HG02981 (cell line): Measurements from ENCODE around the gene NKD2.
"Not testable (repeated sequence)": the region's sequence is repeated elsewhere in the genome, so short reads cannot be mapped to it uniquely, and the experiment has no call there.

Experiments used
- ATAC-seq: cut with Tn5 transposase; IDR thresholded peaks from one replicate; pipeline ENCODE4 v1.9.1; 2021; ENCODE audit warnings: mild to moderate bottlenecking, moderate library complexity; ENCODE audit not compliant: unreplicated experiment

Gene NKD2, protein sequence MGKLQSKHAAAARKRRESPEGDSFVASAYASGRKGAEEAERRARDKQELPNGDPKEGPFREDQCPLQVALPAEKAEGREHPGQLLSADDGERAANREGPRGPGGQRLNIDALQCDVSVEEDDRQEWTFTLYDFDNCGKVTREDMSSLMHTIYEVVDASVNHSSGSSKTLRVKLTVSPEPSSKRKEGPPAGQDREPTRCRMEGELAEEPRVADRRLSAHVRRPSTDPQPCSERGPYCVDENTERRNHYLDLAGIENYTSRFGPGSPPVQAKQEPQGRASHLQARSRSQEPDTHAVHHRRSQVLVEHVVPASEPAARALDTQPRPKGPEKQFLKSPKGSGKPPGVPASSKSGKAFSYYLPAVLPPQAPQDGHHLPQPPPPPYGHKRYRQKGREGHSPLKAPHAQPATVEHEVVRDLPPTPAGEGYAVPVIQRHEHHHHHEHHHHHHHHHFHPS

DNA sequence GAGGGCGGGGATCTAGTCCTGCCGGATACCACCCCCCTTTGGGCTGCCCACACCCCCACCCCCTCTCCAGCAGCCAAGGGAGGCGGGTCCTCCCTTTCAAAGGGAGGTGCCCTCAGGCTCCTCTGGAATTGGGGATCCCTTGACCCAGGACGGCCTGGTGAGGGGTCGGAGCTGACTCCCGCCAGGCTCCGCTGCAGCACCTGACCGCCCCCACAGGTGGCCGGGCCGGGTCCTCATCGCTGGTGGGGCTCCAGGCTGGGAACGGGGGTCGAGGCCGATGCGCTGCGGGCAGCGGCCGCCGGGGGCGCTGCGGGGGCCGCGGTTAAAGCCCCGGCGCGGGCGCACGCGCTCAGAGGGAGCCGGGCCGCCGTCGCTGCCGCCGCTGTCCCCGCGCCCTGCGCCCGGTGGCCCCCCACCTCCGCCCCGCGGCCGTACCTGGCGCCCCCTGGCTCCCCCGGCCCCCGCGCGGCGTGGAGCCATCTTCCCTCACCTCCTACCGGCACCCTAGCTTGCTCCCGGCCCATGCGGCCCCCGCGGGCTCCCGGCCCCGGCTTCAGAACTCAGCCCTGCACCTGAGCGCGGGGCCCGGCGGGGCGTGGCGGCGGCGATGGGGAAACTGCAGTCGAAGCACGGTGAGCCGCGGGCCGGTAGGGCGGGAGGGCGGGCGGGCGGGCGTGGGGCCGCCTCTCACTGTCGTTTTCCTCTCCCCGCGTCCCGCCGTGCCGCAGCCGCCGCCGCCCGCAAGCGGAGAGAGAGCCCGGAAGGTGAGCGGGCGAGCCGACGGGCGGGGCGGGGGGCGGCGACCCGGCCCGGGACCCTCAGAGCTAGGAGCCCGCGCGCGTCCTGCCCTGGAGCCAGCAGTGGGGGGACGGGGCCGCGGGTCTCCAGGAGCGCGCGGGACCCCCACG, at the start of gene NKD2:
NKD2 (plus strand) TSS at position 352 of the 908 bp plus-strand sequence; CDS start at position 608, 256 bp downstream.
- ATAC-seq = no peak

DNA sequence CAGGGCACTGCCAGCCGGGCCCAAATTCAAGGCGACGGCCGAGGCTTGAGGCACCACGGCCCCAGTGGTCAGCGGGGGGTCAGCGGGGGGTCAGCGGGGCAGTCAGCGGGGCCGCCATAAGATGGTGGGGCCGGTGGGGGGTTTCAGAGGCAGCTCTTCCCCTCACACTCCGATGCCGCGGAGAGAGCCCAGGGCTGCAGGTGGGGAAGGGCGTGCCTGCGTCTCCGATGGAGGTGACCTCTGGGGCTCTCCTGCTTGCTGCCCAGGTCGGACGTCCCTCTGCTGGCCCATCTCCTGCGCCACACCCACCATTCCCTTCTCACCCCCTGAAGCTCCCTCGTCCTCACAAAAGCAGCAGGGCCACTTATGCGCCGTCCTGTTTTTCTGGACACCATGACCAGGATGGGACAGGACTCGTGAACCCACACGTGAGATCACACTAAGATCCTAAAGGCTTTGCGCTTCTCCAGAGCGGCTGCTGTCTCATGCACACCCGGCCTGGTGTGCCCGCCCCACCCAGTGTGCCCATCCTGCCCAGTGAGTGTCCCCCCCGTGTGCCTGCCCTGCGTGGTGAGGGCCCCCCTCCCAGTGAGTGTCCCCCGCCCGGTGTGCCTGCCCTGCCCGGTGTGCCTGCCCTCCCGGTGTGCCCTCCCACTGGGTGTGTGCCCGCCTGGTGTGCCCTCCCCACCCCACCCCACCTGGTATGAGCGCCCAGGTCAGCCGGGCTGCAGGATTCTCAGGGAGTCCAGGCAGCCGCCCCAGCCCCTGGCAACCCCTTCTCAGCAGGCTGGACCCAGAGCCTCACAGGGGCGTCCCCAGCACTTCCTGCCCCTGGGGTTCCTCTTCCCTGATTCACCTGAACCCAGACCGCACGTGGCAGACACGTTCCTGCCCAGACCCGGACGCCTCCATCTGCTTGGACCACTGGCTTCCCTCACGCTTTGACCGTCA, 48.7 kb upstream of the NKD2 start:
- no peak for ATAC-seq

DNA sequence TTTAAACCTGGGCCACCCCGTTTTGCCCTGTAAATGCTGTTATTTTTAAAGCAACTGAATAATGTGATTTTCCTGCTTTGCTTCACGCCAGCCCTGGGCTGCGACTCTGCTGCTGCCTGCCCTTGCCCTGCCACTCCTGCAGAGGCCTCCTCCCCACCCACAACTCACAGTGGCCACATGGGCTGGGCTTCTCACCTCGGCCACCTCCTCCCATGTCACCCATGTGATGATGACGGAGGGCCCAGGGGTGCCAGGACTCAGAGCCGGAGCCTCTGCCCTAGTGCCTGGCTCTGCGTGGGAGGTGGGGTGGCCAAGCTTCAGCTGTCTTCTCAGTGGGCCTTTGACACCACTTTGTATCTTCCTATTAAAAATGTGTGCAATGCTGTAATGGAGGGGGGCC, 48.1 kb upstream of the NKD2 start:
- ATAC-seq = no peak

DNA sequence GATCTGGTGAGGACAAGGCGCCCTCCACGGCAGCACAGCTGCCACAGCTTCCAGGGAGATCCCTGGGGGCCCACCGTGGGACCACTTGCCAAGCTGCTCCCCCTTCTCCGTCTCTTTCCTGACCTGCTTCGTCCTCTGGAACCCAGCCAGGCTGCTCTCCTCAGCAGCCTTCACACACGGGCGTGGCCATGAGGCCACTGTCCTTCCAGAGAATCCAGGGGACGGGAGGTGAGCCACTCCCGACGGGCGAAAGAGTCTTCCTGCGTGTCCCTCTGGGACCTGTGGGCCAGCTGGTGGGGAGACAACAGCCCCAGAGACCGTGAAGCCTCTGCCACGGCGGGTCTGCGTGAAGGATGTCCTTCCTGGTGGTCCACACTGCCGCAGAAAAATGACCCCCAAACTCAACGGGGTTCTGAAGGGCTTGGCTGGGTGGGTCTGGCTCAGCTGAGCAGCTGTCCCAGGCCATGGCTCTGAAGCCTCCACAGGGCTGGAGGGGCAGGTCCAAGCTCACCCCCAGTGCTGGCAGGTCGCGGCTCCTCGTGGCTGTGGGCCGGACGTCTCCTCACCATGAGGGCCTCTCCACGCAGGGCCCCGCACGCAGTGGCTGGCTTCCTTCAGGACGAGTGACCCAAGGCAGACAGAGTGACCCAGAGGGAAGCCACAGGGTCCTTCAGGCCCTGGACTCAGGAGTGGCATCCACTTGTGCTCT, 47.4 kb upstream of the NKD2 start:
- ATAC-seq = no peak

DNA sequence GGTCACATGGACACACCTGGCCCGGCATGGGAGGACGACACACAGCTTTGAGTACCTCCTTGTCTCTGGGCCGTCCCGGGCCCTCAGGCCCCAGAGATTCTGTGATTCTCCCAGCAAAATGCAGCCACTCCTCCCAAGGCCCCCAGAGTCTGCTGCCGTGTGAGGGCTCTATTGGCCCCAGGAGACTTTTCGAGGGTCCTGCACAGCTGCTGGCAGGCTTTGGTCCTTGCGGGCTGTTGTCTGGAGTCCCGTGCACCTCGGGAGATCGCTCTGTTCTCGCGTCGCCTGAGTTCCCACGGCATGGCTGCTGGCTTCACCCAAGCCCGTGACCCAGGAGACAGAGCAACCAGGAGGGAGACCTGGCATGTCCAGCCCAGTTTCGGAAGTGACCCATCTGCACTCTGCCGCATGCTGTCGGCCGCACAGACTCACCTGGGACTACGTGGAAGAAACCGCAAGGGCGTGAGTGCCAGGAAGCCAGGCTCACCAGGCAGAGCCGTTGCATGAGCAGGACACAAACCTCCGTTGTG, 46.8 kb upstream of the NKD2 start:
- no peak for ATAC-seq

GRCh38 chr5:962386-962785, 46.2 kb upstream of the NKD2 start:
- ATAC-seq = no peak

GRCh38 chr5:962801-963200, 45.8 kb upstream of the NKD2 start:
- no peak for ATAC-seq

DNA sequence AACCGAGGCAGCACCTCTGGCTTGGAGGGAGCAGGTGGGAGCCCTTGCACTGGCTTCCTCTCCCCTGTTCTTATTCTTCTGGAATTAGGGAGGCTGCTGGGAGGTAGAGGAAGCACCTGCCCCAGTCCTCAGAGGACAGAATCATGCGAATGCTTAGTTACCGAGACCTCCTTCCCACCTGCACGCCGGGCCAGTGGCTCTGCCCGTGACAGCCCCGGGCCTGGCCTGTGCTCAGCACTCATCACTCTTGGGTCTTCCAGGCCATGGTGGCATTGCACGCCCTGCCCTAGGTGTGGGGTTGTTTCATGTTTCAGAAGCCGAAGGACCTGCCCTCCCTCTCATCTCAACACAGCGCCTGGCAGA, 45.3 kb upstream of the NKD2 start:
- ATAC-seq = no peak

DNA sequence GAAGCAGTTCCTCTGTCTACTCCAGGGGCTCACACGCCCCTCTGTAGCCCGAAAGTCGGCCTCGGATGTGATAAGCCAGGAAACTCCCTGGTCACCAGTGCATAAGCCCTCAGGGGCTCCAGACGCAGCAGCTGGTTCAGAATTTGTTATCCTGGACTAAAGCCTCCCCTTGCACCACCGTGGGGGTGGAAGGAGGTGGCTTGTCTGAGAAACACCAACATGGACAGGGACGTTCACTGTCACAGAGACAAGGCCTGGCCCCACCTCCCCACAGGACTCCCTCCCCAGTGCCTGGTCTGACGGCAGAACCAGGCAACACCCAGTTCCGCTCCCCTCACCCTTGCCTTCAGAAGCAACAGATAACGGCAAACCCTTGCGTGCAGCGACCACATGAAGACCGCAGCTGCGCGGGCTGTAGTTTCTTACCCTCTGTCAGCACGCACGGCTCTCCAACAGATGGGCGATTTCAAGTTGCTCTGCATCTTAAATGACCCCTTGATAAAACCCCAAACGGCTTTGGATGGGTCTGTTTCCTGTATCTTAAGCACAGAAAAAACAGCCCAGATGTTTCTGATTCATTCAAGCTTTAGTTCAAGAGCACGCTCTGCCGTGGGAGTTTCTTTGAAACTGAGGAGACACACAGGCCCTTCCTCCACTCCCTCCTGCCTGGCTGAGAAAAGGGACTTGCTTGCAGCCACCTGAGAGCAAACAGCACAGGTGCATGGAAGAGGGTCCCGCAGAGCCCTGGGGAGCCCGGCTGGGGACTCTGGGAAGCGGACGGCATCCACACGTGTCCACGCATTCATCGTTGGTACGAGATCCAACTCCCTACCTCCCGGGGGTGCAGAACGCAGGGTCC, 44.7 kb upstream of the NKD2 start:
- ATAC-seq = peak; percentile 83

- ATAC-seq = no peak
Measured at GRCh38 chr5:964821-965220, 43.8 kb upstream of the NKD2 start.

- no peak for ATAC-seq
Measured at GRCh38 chr5:965604-966344, 42.8 kb upstream of the NKD2 start.

DNA sequence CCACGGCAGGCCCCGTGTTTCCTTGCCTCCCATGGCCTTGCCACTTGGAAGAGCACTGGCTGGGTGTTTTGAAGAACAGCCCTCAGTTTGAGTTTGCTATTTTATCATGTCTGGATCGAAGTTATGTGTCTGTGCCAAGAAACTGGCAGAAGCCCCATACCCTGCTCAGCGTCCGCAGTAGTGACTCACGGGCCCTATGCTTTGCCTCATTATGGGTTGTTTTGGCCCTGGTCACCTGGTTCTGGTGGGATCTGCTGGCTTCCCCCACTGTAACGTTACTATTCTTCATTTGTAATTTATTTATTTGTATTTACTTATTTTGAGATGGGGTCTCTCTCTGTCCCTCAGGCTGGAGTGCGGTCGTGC, 42.3 kb upstream of the NKD2 start:
- ATAC-seq = no peak

DNA sequence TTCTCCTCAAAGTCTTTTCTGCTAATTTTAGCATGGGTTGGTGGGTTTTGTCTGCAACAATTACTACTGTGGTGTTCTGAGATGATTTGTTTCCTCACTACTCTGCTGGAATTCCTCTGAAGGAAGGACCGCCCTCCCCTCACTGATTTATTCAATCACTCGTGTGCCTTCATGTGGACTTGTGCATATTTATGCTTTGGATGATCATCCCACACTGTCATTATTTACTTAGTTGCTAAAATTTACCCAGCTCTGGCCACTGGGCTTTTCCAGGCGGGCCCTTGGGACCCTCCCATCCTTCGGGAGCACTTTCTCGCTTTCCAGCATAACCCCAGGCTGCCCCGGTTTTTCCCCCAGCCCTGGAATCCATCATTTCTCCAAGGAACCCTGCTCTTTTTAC, 41.7 kb upstream of the NKD2 start:
- ATAC-seq = no peak

DNA sequence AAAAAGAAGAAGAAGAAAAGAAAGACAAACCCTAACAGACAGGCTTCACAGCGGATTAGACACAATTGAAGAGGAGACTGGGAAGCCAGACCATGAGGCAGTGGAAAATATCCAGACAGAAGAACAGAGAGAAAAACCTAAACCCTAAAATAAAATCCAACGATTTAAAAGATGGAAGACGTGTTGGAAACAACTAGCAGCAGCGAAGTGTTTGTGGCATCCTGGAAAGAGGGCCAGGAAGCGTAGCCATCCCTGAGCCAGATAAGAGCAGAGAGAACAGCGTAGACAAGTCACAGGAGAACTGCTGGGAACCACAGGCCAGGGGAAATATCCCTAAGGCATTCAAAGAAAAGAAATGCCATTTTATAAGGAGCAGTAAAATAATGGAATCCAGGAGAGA, 39.7 kb upstream of the NKD2 start:
- ATAC-seq = no peak

DNA sequence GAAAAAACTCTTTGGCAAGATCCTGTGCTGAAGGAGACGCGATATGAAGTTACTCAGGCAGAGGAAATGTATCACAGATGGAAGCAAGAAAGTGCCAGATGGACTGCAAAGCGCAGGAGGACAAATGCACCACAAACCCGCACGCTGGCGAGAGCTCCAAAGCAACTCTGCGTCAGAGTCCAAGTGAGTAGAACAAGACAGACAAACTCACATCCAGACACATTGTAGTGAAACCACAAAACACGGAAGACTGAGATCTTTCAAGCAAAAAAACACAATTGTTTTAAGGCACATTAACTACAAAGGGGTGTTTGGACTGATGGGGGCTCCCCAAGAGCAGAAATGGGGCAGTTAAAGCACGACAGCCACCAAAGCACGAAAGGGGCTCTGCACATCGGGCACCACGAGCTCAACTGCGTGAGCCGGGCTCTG, 39.2 kb upstream of the NKD2 start:
- no peak for ATAC-seq

- ATAC-seq = not testable (repeated sequence)
Measured at GRCh38 chr5:972575-972974, 36.0 kb upstream of the NKD2 start.

DNA sequence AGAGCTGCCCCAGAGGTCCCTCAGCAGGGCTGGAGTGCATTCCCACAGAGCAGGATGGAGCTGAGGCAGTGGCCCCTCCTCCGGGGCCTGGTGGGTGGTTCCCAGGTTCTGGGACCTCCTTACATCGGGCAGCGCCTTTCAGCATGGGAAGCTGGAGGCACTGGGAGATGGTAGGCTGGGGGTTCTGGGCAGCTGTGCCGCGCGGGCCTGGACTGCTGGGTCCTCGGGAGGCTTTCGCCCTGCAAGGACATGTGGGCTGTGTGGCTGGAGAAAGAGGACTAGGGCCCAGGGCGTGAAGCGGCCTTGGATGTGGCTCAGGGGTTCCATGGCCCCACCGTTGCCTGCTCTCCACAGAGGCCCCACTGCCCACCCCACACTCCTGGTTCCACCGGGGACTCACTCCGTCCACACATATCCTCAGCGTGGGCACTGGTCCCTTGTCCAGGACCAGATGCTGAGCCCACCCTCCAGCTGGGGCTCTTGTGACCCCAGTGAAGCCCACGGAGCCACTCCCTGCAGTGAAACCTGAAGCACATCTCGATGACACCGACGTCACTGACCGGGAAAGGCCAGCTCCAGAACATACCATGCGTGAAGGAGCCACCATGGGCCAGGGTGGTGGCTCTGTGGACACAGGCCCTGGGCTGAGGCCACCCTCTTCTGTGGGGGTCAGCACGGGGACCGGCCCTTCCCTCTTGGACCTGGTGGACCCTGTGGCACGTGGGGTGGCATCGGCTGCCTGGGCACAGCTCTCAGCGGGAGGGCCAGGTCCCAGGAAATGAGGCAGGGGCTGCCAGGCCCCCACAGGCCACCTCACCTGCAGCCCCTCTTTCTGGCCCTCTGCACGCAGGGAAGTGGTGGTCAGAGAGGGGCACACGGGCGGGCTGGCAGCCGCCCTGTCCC, 31.5 kb upstream of the NKD2 start:
- no peak for ATAC-seq
